Epithelial cell of esophagus (primary cell): ENCODE measurements around the gene PRDX6.
A peak's percentile ranks its signal among the peaks of the same experiment; 100 is the strongest.

Experiments used
- DNase-seq: peaks from one replicate; pipeline ENCODE4 v3.0.0; 2010; ENCODE audit warnings: low read depth
- H3K4me3 ChIP-seq: 2 replicates; pipeline ENCODE4 v1.5.1; 2011; ENCODE audit warnings: mild to moderate bottlenecking, low read length, control low read depth
- CTCF ChIP-seq: IDR thresholded peaks from 2 replicates; pipeline ENCODE4 v1.5.1; 2011; ENCODE audit warnings: low read depth, mild to moderate bottlenecking, low read length, control low read depth, inconsistent platforms; ENCODE audit not compliant: insufficient read depth; ENCODE audit errors: missing control alignments

The PRDX6 gene

GRCh38 chr1:173525926-173526325 is 48.8 kb downstream of the PRDX6 start:
- TF ChIP-seq CTCF = no peak
- H3K4me3 ChIP-seq = no peak overlapping the region
- no peak for DNase-seq

DNA sequence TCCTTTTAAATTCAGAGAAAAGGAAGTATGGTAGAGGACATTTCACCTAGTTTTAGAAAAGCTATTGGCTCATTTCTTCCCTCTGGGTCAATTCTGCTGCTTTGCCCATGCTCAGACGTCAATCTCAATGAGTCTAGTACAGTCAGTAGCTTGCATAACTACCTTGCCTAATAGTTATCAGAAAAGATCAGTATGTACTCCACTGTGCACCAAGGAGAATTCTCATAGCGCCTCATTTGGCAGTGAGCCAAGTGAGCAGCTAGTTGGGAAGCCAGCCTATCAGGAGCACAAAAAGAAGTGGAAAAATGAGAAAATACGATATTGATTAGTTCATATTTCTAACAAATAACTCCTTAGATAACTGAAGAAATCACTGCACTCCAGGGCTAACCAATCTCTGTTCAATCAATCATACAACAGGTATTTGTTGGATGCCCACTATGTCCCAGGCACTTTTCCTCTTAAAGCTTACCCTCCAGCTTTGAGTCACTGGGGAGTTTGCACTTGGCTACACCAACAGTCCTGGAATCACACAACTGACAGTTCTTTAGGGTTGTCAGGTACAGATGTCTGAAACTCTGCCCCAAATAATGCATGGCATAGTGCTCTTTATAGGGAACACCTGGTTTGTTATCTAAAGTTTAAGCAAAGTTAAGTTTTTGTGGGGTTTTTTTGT is 50.2 kb downstream of the PRDX6 start:
- H3K4me3 ChIP-seq = no peak overlapping the region
- TF ChIP-seq CTCF = no peak
- peak; percentile 83 for DNase-seq

GRCh38 chr1:173529106-173529505 is 52.0 kb downstream of the PRDX6 start:
- DNase-seq = no peak
- no peak for TF ChIP-seq CTCF
- H3K4me3 ChIP-seq = no peak overlapping the region

DNA sequence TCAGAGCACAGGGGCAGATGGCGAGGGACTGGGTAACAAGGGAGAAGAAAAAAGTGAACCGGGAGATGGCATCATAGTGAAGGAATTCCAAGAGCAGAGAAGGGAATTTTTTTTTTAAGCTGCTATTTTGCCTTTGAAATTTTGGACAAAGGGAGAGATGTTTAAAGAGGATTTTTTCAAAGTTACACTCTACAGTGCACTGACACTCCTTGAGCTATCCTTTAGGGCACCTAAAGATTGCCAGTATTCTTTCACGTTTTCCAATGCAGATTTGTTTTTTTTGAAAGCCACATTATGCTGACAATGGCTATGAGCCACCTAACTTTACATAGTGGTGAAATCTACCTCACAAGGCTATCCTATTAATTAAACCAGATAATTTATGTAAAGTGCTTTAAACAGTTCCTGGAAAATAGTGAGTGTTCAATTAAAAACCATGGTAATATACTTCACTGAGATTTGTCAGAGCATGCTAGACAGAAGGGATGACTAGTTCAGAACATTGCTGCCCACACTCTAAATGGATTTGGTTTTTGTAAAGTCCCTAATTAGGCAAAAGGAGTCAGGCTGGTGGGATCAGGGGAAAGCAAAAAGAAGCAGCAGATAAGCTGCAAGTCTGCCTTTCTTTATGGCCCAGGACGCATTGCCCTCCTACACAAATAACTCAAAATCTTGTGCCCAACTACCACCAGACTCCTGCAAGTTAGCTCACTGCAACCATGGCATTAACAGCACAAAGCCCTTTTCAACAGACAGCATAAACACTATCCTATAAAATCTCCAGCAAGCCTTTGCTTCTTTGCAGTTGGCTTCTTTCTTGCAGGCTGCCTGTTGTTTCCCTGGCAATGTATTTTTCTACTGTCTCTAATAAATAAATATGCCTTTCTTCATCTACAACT is 53.9 kb downstream of the PRDX6 start:
- TF ChIP-seq CTCF = no peak
- DNase-seq = no peak

GRCh38 chr1:173532237-173532636 is 55.1 kb downstream of the PRDX6 start:
- H3K4me3 ChIP-seq = no peak overlapping the region
- no peak for TF ChIP-seq CTCF

More for the DNA sequence above, 53.9 kb downstream of the PRDX6 start:
- no peak overlapping the region for H3K4me3 ChIP-seq

DNA sequence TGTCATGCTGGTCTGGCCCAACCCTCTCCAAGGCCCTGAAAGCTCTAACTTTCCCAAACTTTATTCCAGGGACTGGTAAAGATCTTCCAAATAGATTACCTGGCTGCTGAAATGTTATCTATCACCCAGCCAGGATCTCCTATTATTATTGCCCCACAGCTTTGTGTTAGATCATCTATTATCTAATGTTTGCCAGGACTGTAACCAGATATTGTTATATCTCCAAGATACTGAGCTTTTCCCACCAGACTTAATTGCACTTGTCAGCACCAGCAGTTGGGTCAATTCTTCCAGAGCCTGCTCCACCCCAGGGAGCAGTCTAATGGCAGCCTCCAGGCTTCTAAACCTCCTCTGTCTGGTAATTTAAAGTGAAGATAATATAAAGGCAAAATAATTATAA is 59.1 kb downstream of the PRDX6 start:
- no peak for TF ChIP-seq CTCF
- H3K4me3 ChIP-seq = no peak overlapping the region
- no peak for DNase-seq

More at GRCh38 chr1:173532237-173532636, 55.1 kb downstream of the PRDX6 start:
- no peak for DNase-seq
